Loucy (cell line): Measurements from ENCODE around the gene RBP3.

ENCODE experiments used
- EZH2phosphoT487 ChIP-seq: fragments of 200-600 bp; IDR thresholded peaks from 2 replicates; pipeline ENCODE4 v1.6.1; 2018; ENCODE audit warnings: antibody characterized with exemption, mild to moderate bottlenecking, moderate library complexity, borderline replicate concordance
- TF ChIP-seq, protein P1 (sequence below): fragments of 200-600 bp; sonication (generic); conservative IDR thresholded peaks from 2 replicates; pipeline ENCODE4 v1.5.1; 2014; ENCODE audit warnings: mild to moderate bottlenecking, antibody characterized with exemption, low read length

DNA sequence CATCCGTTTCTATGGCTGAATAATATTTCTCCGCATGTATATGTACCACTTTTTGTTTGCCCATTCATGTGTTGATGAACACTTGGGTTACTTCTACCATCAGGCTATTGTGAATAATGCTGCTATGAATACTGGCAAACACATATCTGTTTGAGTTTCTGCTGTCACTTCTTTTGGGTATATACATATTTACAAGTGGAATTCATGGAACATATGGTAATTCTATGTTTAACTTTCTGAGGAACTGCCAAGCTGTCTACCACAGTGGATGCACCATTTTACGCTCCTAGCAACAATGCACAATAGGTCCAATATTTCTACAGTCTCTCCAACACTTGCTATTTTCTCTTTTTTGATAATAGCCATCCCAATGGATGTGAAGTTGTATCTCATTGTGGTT is 41.5 kb downstream of the RBP3 start:
- TF ChIP-seq, protein P1, sequence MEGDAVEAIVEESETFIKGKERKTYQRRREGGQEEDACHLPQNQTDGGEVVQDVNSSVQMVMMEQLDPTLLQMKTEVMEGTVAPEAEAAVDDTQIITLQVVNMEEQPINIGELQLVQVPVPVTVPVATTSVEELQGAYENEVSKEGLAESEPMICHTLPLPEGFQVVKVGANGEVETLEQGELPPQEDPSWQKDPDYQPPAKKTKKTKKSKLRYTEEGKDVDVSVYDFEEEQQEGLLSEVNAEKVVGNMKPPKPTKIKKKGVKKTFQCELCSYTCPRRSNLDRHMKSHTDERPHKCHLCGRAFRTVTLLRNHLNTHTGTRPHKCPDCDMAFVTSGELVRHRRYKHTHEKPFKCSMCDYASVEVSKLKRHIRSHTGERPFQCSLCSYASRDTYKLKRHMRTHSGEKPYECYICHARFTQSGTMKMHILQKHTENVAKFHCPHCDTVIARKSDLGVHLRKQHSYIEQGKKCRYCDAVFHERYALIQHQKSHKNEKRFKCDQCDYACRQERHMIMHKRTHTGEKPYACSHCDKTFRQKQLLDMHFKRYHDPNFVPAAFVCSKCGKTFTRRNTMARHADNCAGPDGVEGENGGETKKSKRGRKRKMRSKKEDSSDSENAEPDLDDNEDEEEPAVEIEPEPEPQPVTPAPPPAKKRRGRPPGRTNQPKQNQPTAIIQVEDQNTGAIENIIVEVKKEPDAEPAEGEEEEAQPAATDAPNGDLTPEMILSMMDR, result no peak
- TF ChIP-seq EZH2phosphoT487, result no peak
